HG03066 (cell line): ENCODE data around the gene KL.

Experiments
- ATAC-seq: cut with Tn5 transposase; IDR thresholded peaks from one replicate; pipeline ENCODE4 v1.9.1; 2021; ENCODE audit warnings: low read depth; ENCODE audit not compliant: unreplicated experiment

KL gene

DNA sequence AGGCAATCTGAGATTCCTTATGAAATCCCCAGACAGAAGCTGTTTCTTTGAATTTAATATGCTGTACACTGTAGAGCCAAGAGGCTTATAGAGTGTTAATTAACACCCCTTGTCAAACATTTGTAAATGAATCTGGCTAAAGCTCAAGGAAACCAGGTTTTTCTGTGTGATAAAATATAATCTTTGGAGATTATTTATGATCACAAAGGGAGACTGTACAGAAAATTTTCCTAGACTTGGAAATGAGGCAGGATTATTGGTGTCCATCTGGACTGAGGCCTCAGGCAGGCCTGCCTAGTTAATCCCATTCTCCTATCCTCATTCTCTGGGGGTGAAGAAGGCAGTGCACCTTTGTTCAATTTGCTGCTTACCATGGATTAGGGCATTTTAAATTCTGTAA lies 17.8 kb downstream of the KL start:
- no peak for ATAC-seq

DNA sequence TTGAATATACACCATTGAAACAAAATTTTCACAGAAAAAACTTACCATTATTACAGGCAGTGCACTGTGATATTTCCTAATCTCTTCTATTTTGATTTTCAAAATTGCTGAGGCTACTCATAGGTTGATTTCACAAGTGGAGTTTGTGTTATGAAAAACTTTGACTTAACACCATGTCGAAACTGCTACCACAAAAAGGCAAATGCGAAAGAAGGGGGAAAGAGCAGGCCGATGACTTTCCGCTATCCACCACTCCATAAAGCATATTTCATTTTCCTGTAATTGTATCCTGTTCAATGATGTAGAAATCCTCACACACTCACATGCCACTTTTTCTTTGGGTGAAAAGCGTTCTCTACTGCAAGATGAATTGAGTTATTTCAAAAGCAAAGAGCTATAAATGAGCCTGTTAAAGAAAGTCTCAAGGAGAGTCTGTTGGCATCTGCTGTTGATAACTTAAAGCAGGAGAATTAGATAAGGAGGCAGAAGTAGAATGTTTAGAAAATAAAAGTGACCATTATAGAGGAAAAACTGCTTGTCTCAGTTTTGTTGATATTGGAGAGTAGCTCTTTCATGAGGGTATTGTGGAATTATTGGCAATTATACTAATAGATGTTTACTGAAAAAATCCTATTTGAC lies 18.8 kb downstream of the KL start:
- no peak for ATAC-seq

DNA sequence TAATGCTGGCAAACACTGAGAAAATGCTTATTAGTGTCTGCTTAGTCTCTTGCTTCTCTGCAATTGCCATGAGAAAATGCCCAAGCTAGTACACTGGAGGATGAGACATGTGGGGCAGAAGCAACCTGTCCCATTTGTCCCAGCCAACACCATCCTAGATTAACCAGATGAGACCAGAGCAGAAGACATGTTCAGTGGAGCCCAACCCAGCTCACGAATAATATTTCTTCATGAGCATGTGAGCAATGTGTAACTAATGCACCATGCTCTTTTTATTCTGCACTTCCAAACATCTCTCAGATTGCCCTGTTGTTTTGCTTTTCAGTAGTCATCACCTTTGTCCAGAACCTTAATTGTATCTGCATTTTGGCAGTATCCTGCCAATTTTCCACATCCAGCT lies 21.4 kb downstream of the KL start:
- no peak for ATAC-seq

DNA sequence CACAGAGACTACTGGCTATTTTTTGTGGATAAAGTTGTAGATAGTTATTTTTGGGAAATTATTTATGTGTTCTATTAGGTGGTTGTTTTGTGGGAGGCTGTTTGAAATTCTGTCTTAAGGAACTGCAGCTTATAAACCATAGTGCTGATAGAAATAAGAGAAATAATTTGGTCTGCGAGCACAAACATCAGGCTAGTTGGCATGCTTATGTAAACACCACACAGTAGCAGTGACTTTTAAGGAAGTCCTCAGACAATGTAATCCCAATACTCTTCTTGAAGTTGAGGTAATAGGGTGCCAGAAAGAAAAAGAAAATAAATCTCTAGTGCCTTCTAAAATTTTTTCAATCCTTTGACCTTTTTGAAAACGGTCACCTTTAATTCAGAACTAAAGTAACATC lies 23.9 kb downstream of the KL start:
- ATAC-seq: no peak

DNA sequence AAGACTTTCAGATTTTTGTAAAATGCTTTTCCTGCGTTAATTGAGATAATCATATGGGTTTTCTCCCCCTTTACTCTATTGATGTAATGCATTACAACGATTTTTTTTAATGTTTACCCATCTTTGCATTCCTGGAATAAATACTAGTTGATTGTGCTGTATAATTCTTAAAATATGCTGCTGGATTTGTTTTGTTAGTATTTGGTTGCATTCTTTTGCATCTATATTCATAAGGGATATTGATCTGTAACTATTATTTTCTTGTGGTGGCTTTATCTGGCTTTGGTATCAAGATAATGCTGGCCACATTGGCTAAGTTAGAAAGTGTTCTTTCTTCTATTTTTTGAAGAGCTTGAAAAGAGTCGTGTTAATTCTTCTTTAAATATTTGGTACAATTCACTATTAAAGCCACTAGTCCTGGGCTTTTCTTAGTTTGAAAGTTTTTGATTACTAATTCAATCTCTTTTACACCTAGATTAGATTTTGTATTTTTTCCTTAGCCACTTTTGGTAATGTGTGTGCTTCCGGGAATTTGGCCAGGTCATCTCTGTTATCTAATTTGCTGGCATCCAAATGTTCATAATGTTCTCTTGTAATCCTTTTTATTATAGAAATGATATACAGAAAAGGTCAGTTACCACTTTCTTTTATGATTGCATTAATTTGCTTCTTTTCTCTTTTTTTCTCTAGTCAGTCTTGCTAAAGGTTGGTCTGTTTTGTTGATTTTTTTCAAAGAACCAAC lies 29.8 kb downstream of the KL start:
- ATAC-seq: no peak

DNA sequence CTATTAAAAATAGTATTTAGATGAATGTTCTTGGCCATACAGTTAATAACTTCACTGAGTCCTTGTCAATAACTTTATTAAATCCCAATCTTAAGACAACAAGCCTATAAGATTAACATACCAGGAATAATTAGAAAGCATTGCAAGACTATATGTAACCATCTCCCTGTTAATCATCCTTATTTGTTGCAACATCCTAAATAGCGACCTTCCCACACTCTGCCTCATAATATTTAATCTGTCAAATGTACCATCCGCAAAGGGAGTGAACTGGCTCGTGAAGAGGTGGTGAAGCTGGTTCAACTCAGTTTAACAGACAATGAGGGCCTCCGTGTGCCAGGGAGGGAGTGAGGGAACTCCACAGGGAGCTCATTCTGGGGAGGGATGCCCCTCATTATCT lies 33.9 kb downstream of the KL start:
- ATAC-seq: no peak

DNA sequence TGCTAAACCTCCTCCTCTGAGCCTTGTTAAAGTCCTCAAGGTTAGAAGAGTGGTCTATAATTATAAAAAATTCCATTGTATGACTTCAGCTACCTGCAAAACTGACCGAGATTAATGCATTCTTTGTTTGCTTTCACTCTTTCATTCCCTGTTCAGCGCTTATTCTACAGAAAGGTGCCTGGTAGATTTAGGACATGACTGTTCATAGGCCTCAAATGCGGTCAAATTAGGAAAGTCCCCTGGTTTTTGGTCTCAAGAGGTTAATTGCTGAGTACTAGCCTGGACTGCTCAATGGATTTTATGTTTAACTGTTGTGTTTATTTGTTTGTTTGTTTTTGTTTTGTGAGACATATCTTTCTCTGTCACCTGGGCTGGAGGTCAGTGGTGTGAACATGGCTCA lies 35.4 kb downstream of the KL start:
- ATAC-seq: no peak

DNA sequence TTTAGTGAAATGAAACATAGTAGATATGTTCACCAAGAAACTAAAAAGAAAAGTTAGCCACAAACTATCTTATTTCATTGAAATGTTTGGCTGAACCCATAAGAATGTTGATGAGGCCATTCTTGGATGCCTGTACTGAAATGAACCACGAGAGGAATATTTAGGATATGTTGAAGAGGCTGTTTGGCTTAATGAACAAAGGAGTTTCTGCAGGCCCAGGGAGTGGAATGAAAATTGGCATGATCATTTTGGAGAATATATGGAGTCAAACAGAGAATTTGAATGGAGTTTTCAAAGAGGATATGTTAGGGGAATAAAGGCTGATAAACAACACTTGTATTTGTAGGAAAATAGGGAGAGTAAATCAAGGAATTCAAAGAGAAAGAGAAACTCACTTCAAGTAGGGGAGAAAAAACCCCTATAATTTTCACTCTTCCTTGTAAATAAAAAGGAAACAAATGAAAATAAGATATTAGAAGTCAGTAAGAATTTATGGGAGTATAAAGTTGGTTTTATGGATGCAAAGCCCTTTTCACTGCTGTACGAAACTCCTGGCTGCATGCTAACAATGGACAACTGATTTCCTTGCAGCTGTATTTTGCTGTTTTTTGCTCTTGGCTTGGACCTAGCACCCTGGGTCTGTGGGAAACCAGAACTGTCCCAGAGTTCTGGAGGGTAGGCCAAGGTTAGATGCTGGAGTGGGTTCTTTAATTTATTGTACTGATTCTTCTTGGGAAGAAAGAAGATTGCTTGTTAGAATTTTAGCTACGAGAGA lies 36.5 kb downstream of the KL start:
- no peak for ATAC-seq

DNA sequence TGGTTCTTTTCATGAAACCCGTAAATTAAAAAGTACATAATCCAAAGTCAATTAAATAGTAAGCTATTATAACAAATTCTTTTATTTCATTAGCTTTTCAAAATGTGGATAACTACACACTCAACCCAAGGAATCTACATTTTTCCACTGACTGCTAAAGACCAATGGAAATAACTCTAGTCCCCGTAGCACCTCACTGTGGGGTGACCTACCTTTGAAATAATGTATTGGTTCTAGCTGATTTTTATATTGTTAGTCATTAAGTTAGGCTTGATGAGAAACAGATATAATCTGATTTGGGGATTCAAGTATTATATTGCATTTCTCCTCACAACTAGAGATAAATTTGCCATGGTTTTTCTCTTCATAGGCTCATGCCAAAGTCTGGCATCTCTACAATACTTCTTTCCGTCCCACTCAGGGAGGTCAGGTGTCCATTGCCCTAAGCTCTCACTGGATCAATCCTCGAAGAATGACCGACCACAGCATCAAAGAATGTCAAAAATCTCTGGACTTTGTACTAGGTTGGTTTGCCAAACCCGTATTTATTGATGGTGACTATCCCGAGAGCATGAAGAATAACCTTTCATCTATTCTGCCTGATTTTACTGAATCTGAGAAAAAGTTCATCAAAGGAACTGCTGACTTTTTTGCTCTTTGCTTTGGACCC lies 37.3 kb downstream of the KL start:
- no peak for ATAC-seq

DNA sequence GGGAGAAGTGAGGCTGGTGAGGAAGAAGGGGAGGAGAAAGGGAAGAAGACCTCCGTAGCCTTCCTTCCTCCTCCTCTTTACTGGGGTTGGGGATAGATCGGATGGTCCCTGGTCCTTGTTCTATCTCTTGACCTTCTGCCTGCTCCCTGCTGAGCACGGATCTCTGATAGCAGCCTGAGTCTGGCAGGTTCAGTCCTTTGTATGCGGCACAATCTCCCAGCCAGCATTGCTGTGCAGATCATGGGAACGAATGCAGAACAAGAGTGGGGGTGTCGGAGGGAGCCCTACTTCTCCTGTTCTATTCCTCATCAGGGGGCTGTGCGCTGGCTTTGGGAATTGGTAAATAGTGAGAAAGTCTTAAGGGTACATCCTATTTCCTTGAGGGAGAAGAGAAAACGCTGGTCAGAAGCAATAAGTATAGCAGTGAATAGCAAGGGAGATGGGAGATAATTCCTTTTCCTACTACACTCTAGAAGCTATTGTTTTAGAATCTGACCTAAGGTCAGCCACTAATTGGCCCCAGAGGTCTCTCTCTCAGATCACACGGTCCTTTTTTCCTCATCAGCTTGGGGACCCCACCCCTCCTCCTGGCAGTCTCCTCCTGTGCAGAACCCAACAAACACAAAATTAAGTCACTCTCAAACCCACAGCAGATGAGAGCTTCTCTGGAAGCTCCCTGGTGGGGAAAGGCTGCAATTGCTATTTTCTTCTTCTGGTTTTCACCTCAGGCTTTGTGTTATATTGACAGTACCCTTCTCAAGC lies 41.0 kb downstream of the KL start:
- no peak for ATAC-seq

DNA sequence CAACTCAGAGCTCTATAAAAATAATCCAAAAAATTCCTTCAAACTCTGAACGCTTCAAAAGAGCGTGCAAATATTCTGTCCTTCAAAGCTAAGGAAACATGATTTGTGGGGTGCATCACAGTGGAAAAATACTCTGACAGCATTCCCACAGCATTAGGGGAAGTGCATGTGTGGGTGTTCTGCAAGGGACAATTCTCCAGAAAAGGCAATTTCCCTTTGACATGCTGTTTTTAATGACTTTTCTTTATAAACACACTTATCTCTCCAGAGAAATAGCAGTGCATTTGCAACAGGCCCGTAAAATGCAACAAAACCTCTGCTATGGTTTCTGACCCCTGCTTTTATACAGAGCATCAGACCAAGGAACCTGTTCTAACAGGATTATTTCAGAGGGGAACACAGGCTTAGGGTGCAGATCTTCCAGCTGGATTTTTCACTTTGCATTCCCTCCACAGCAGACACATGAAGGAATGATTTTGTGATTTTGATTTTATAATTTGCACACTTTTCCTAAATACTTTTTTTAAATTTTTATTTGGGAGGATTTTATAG lies 42.6 kb downstream of the KL start:
- no peak for ATAC-seq

DNA sequence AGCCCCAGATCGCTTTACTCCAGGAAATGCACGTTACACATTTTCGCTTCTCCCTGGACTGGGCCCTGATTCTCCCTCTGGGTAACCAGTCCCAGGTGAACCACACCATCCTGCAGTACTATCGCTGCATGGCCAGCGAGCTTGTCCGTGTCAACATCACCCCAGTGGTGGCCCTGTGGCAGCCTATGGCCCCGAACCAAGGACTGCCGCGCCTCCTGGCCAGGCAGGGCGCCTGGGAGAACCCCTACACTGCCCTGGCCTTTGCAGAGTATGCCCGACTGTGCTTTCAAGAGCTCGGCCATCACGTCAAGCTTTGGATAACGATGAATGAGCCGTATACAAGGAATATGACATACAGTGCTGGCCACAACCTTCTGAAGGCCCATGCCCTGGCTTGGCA lies 44.6 kb downstream of the KL start:
- ATAC-seq: no peak

DNA sequence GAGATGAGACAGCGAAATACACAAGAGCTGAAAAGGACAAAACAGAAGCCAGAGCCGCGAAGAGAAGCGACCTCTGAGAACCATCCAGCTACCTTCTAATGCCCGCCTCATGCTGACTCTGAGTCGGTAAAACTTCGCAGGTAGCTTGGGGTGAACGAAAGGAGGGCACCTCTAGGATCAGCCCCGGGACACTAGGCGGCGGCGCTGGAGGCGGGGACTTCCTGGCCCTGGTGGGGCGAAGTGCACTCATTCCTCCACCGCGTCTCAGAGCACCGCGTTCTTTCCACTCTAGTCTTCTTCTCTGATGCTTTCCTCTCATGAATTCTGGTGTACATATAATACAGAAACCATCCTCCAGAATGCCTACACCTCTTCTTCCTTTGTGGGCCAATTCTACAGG lies 50.1 kb downstream of the KL start:
- no peak for ATAC-seq

DNA sequence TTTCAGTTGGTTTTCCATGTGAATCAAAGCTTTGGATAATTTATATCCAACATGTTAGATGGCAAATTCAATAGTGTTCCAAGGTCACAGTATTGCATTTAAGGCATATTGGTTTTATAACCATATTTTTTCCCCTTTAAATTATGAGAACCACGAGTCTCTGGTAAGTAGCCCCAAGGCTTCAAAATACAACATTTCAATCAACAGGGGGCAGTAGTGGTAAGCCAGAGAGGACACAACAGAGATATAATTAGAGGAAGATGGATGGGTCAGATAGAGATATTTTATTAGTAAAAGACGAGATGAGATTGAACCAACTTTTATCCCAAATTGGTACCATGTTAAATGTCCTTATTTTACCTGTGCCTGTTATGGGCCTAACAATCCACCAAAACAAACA lies 53.1 kb downstream of the KL start:
- ATAC-seq: no peak

DNA sequence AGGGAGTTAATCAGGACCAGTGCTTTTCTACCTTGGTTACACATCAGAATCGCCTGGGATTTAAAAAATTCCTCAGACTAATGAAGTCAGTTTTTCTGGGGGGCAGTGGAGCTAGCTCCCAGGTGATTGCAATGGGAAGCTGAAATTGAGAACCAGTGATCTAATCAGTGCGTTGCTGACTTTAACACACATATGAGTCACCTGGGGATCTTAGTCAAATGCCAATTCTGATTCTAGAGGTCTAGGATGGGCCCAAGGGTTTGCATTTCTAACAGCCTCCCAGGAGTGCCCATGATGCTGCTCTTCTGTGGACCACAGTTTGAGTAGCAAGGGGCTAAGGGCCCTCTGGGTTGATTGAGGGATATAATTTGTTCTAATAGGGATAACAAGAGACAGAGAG lies 54.5 kb downstream of the KL start:
- no peak for ATAC-seq

DNA sequence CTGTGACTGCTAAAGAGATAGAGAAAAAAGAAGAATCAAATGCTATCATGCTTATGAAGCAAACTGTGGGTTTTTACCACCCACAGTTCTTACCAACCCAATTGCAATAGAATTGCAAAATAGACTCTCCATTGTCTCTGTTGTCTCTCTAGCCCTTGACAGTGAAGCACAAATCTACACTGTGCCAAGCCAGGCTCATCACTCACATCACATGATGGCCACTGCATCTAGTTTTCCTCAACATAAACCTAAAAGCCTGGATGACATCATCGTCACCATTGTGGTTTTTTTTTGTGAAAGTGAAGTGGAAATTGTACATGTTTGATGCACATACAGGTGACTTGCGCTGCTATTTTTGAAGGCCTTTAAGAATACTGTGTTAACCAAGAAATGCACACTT lies 56.1 kb downstream of the KL start:
- no peak for ATAC-seq

DNA sequence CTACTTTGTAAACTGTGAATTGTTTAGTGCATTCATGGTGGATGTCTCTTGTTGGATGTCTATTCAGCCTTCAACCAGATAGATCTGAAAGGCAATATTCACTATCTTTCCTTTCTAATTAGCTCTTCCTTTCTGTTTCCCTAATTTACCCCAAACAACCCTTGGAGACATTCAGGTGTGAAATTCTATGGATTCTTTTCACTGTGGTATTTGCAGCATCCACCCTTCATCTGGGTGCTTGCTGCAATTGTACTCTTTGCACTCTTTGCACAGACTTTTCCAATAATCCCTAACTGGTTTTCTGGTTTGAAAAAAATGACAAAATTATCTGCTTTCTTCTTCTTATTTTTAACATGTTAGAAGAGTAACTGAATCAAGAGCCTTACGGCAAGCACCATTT lies 56.5 kb downstream of the KL start:
- no peak for ATAC-seq

DNA sequence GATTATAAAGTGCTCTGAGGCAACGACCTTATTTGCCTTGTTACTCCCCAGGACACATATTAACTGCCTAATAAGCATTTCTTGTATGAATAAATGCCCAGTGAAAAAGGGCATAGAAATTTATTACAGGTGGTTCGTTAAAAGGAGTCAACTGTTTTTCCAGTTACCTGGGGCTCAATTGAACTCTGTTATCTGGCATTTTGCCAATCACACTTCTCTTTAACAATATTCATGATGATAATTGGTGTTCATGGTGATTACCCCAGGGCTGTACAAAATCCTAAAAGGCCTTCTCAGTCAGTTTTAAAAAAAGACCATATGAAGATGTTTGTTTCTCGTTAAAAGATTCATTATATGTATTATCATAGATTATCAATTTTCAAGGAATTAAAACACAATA lies 57.1 kb downstream of the KL start:
- ATAC-seq: no peak

DNA sequence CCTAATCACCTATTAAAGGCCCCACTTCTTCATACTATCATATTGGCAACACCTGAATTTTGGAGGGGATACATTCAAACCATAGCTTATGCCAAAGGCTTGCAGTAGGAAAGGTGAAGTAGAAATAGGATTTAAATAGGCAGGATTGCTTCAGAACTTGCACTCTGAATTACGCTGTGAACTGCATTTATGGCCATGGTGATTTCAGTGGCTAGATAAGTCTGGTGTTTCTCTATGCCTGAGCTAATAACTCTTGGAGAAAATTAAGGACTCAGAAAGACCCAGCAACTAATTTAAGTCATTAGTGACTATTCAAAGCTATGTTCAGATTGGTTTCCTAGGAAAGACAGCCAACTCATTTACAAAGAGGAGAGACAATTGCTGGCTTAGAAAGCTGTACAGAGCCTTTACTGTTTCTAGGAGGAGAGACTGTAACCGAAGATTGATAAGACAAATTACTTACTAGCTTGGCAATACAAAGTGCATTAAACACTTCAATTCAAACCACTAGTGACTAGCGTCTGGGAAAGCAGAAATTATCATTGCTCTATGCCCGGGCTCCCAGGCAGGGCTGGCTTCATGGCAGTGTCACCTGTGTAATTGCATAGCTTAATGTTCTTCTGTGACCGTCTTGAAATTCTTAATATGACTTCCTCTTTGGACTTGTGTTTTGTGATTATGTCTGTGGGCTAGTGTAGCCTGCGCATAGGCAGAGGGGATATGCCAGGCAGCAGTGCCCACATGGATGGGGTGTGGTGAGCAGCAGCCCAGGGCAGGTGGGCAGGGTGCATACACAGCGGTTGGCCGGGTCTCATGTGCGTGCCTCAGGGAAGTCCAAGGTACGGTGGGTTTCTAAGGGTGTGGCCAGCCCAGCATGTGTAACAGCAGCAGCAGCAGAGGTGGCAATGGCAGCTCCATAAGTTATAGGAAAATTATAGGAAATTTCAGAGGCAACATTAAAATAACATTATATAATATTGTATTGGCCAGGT lies 60.1 kb downstream of the KL start:
- ATAC-seq: no peak
